GM21717 (cell line): ENCODE data around the gene DCAF12.

ENCODE experiments used
- ATAC-seq: cut with Tn5 transposase; IDR thresholded peaks from one replicate; pipeline ENCODE4 v1.9.1; 2021; ENCODE audit warnings: mild to moderate bottlenecking, moderate library complexity; ENCODE audit not compliant: unreplicated experiment

DCAF12 gene

DNA sequence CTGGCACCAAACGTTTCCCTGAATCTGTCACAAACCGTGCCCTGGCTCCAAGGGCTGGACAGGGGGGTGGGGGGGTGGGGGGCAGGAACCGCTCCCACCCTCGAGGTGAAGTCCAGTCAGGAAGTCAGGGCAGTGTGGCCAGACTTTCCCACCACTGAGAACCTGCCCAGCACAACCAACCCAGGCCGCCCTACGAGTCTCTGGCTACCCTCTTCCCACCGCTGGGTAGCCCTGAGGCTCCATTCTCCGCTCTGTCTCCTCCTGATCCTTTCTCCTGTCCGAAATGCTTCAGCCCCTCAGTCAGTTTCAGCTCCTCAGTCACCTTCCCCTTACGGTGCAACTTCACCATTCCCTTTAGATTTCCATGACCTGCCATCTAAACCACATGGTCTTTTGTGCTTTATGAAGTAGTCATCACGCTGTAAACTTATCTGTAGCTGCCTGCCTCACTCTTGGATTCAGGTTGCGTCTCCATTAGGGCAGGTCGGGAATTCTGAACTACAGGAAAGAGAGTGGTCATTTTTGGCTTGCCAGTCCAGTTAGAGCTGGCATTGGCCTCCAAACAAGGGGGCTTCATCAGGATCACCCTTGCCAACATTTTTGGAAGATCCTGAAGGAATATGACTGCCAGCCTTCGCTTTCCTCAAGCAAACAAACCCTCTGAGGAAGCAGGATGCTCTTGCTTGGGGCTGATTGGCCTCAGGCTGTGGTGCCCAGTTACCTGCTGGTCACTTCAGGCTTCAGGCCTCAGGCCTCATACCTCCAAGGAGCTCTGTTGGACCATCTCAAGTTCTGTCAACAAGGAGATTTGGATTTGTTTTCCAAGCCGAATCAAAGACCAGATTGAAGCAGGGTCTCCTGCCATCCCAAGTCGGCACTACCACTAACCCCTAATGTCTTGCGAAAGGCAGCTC is 794 bp upstream of the DCAF12 start:
- no peak for ATAC-seq

DNA sequence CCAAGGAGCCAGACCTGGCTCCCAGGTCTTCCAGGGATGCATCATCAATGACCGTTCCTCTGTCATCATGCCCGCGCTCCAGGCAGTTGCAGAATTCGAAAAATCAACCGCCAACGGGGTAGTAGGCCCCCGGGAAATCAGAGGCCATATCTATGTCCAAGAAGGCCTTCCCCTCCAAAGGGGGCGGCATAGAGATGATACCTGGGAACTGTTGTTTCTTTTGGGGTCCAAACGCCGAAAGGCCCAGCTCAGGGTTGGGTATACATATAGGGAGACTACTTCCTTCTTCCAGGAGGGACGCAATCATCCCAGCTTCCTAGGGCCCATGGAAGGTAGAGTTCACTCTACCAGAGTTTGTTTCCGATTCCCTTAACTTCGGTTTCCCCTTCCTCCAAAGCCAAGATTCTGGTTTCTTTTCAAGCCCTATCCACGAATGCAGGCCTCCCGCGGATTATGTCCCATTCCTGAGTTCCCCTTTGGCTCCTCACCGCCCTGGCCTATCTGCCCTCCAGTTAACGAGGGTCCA is 754 bp downstream of the DCAF12 start:
- peak; percentile 8 for ATAC-seq

- no peak for ATAC-seq
Observed at GRCh38 chr9:34124926-34125325, 1.6 kb downstream of the DCAF12 start.

DNA sequence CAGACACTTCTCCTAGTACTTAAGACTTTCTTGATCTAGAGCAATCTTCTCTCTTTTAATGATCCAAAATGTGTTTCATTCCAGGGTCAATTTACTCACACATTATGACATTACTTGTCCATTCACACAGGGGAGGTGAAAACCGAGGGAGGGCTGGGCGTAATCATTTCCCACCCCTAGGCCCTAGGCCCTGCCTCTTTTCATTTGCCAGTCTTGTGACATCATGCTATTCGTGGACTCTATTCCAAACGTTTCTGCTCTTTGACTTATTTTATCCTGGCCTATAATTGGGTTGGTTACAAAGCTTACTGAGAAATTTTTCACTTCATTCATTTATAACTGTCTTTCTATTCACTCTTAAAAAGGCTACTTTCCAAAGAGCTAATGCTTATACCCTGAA is 2.4 kb downstream of the DCAF12 start:
- no peak for ATAC-seq

- no peak for ATAC-seq
Observed at GRCh38 chr9:34123682-34124081, 2.8 kb downstream of the DCAF12 start.

GRCh38 chr9:34121996-34122395 is 4.5 kb downstream of the DCAF12 start:
- no peak for ATAC-seq

GRCh38 chr9:34119713-34120112 is 6.8 kb downstream of the DCAF12 start:
- ATAC-seq = no peak

DNA sequence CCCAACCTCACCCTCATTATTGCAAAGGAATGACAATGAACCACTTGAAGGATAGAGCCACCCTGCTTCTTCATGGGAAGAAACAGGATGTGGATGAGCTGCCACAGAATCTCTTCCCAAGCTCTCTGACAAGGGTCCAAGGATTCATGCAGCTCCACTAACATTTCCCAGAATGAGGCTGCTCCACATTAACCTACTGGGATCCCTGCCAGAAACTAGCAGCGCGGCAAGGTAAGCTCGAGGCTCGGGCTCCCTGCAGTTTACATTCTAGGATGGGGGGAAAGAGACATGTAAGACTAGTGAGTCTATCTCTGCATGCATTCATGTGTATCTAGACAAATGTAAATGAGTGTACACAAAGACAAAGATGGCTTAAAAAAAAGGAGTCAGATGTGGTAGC is 12.1 kb downstream of the DCAF12 start:
- no peak for ATAC-seq

DNA sequence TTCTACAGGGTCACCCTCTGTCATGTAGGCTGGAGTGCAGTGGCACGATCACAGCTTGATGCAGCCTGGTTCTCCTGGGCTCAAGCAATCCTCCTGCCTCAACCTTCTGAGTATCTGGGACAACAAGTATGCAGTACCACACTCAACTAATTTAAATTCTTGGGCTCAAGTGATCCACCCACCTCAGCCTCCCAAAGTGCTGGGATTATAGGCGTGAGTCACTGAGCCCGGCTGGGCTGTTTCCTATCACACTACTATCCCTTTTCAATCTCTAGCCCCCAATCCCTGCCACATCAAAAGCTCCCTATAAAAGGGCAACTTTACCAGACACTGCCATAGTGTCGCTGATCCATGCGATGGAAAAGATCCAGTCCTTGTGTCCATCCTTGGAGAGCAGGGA is 20.4 kb downstream of the DCAF12 start:
- ATAC-seq = no peak

- ATAC-seq = no peak
Observed at GRCh38 chr9:34102796-34103195, 23.7 kb downstream of the DCAF12 start.

DNA sequence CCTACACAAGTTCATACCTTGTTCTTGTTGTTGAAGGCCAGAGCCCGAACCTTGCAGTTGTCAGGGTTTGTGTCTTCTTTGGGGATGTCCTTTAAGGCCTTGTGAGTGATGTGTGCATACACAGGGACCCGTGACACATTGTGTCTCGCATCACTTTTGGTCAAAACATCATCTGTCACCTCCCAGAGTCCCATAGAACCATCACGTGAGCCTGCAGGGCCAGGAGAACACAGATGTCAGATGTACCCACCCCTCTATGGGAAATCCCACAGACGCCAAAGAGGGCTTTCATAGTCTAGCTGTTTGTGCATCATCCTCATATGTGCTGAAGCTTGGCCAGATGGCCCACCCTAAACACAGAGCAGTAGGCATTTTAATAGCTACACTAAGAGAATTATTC is 28.2 kb downstream of the DCAF12 start:
- peak; percentile 47 for ATAC-seq

- ATAC-seq = peak; percentile 77
Observed at GRCh38 chr9:34097865-34098264, 28.6 kb downstream of the DCAF12 start.

DNA sequence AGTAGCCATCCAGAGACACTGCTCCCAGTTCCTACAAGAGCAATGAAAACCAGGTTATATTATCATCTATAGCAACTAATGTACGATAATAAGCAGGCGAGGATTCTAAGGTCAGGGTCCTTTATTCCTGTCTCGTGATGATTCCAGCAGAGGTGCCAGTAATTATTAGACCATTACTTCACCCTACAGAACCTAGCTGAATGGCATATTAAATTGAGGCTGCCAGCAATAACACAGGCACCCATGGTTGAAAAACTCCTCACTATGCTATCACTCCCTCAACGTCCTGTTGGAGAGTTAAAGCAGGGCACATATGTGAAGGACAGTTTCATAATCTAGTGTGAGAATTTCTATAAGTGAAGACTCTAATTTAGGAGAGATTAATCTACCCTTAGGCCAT is 29.7 kb downstream of the DCAF12 start:
- no peak for ATAC-seq

- no peak for ATAC-seq
Observed at GRCh38 chr9:34093578-34093977, 32.9 kb downstream of the DCAF12 start.

DNA sequence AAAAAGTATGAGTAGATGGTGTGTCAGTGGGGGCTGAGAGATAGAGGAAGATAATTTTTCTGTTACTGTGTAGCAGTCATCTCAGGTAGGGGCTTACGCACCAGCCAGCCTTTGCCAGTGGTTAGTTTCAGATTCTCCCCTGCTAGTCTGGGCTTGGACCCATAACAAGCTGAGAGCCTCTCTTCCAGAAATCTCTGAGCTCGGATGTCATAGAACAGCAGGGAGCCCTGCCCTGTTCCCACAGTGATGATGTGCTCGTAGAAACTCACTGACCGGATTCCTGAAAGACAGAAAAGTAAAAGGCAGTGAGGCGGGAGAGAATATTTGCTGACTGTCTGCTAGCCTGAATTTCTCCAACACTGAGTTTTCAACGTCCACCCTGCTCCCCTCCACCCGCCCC is 37.2 kb downstream of the DCAF12 start:
- ATAC-seq = no peak

DNA sequence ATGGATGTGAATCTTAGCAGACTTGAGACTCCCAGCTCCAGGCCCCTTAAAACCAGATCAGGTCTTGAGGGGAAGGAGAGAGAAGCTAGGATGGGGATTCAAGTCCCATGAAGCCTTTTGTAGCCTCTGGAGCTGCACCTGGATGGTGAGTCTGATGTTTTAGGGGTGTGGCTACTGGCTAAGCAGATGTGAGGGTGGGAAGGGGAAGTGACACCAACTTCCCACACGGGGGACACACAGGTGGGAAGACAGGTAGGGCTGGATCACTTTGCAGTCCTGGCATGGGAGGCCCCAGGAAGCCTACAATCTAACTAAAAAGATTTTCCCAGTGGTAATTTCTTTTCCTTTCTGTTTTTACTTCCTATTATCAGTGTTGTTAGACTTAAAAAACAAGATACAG is 39.1 kb downstream of the DCAF12 start:
- ATAC-seq = no peak

GRCh38 chr9:34086864-34087263 is 39.6 kb downstream of the DCAF12 start:
- no peak for ATAC-seq

DNA sequence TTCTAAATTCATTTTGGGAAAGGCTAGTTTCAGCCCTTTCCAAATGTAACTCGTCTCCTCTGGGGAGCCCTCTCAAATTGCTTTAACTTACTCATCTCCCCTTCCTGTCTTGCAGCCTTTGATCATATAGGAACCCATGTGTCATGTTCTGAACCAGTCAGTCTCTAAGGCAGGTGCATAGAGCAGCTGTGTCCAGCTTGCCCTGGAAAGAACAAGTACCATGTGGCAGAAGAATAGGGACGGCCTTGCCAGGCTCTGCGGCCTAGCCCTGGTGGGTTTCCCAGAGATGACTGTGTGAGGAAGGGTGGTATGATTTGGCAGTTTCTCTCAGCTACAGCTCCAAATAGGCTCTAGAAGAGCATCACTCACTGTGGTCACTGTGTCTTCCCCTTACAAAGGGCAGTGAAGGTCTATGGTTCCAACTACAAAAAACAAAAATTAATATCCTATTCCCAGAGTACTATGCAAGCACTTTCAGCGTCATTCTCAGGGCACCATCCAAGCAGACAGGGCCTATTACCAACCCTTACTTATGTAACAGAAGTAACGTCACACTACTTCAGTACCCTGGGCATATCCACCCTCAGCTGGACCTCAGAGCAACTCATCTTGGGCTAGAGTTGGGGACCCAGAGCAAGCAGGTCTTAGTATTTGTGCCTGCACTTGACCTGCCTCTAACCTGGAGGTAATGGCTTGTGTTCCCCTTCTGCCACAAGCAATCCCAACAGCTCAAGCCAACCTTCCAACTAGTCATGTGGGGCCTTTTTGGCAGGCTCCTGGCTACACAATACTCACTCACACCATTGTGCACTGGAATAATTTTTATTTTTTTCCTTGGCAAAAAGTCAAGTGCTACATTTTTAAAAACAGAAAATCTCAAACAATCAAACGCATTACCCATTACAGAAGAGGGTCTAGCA is 40.7 kb downstream of the DCAF12 start:
- no peak for ATAC-seq

DNA sequence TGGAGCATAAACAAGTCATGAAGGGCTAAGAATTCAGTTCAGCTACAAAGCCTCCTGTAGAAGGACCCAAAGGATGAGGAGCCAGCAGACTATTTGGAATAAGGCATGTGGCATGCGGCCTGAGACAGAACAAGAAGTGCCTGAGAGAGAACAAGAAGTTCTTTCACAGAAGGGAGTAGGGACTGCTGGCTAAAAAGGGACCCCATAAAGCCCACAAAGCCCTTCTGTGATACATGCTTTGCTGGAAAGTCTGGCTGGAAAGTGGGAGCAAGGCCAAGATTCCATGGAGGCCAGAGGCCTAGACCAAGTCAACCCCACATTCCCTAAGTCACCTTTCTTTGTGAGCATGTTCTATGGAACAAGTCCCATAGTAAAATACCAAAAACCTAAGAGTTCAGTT is 41.9 kb downstream of the DCAF12 start:
- no peak for ATAC-seq

- ATAC-seq = no peak
Observed at GRCh38 chr9:34079181-34079580, 47.3 kb downstream of the DCAF12 start.

DNA sequence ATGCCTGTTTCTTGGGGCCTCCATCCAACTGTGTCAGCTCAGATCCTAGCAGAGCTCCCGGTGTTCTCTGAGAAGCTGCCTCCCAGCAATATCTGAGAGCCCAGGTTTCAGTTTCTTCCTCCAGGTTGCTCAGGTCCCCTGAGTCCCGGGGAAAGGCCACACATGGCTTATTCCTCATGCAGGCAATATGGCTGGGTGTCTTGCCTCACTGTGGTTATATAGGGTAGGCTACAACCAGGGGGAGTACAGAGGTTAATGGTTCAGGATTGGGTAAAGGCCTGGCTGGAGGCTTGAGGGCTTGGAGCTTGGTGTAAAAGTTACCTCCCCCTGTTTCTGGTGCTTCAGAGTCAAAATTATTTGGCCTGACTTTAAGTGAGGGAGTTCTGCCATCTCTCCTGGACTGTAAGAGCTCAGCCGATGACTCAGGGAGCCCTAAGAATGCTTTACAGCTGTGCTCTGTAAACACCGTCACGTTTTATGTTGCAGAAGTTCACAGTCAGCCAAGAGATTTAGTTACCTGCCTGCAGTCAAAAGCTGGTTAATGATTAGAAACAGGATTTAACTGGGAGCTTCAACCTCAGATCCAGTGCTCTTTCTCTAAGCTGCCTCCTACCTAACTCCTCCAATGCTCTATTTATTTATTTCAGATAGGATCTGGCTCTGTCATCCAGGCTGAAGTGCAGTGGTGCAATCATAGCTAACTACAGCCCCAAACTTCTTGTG is 53.5 kb downstream of the DCAF12 start:
- no peak for ATAC-seq
